Stimulated activated naive CD8-positive, alpha-beta T cell treated with anti-CD3 and anti-CD28 coated beads, Interleukin-15, Interleukin-2, amounts not matched to agents 100 ng/mL and 50 ng/mL, for 24 hours (primary cell): ENCODE data around the gene ENO4.

Experiments
- H3K27ac Mint-ChIP-seq: one replicate; pipeline ENCODE4 v1.8.0; 2021; ENCODE audit warnings: mild to moderate bottlenecking, mixed read lengths
- H3K27me3 Mint-ChIP-seq: one replicate; pipeline ENCODE4 v1.8.0; 2021; ENCODE audit warnings: mixed read lengths
- H3K36me3 Mint-ChIP-seq: one replicate; pipeline ENCODE4 v1.8.0; 2021; ENCODE audit warnings: low read depth, mixed read lengths
- H3K4me1 Mint-ChIP-seq: one replicate; pipeline ENCODE4 v1.8.0; 2021; ENCODE audit warnings: low read depth, mixed read lengths
- H3K4me3 Mint-ChIP-seq: one replicate; pipeline ENCODE4 v1.8.0; 2021; ENCODE audit warnings: mild to moderate bottlenecking, mixed read lengths
- H3K9me3 Mint-ChIP-seq: one replicate; pipeline ENCODE4 v1.8.0; 2021; ENCODE audit warnings: mixed read lengths

Gene ENO4

GRCh38 chr10:116849248-116850057 is at the start of gene ENO4:
ENO4 (plus strand) TSS chr10:116849499; CDS start chr10:116849567, 68 bp downstream.
- Mint-ChIP-seq H3K27me3 (peaks cover 64% of the 10 kb centered on the region), H3K27ac (no peak within 1 kb of the TSS), H3K4me1 (peaks cover 10% of the 10 kb centered on the region), H3K4me3 (peak within 1 kb of the TSS; percentile 35), H3K36me3 (no peaks in the 10 kb centered on the region), H3K9me3 (no peaks in the 10 kb centered on the region)

- H3K27ac Mint-ChIP-seq = no peak overlapping the region
Measured at GRCh38 chr10:116800286-116800929, 48.9 kb upstream of the ENO4 start.

GRCh38 chr10:116801658-116802057 is 47.6 kb upstream of the ENO4 start:
- Mint-ChIP-seq H3K36me3 (no peaks in the 10 kb centered on the region), H3K9me3 (no peaks in the 10 kb centered on the region), H3K27ac (no peak overlapping the region), H3K4me1 (peaks cover 3% of the 10 kb centered on the region), H3K4me3 (no peak overlapping the region), H3K27me3 (peaks cover 14% of the 10 kb centered on the region)

More at GRCh38 chr10:116800286-116800929, 48.9 kb upstream of the ENO4 start:
- no peaks in the 10 kb centered on the region for H3K36me3 Mint-ChIP-seq
- no peaks in the 10 kb centered on the region for H3K9me3 Mint-ChIP-seq
- no peak overlapping the region for H3K4me3 Mint-ChIP-seq
- H3K4me1 Mint-ChIP-seq = peaks cover 3% of the 10 kb centered on the region
- H3K27me3 Mint-ChIP-seq = peaks cover 19% of the 10 kb centered on the region

- no peaks in the 10 kb centered on the region for H3K4me1 Mint-ChIP-seq
- no peak overlapping the region for H3K4me3 Mint-ChIP-seq
- no peak overlapping the region for H3K27ac Mint-ChIP-seq
- H3K36me3 Mint-ChIP-seq = no peaks in the 10 kb centered on the region
- H3K27me3 Mint-ChIP-seq = peaks cover 7% of the 10 kb centered on the region
- no peaks in the 10 kb centered on the region for H3K9me3 Mint-ChIP-seq
Measured at GRCh38 chr10:116802474-116802873, 46.8 kb upstream of the ENO4 start.

- H3K9me3 Mint-ChIP-seq = no peaks in the 10 kb centered on the region
- no peak overlapping the region for H3K27ac Mint-ChIP-seq
- H3K4me1 Mint-ChIP-seq = no peaks in the 10 kb centered on the region
- H3K36me3 Mint-ChIP-seq = no peaks in the 10 kb centered on the region
- H3K4me3 Mint-ChIP-seq = no peak overlapping the region
- peaks cover 4% of the 10 kb centered on the region for H3K27me3 Mint-ChIP-seq
Measured at GRCh38 chr10:116802876-116803275, 46.4 kb upstream of the ENO4 start.

- H3K27ac Mint-ChIP-seq = no peak overlapping the region
- H3K36me3 Mint-ChIP-seq = no peaks in the 10 kb centered on the region
- peaks cover 4% of the 10 kb centered on the region for H3K27me3 Mint-ChIP-seq
- no peaks in the 10 kb centered on the region for H3K9me3 Mint-ChIP-seq
- H3K4me3 Mint-ChIP-seq = no peak overlapping the region
- no peaks in the 10 kb centered on the region for H3K4me1 Mint-ChIP-seq
Measured at GRCh38 chr10:116803451-116804249, 45.6 kb upstream of the ENO4 start.

- H3K4me1 Mint-ChIP-seq = no peaks in the 10 kb centered on the region
- H3K27me3 Mint-ChIP-seq = peaks cover 16% of the 10 kb centered on the region
- H3K9me3 Mint-ChIP-seq = no peaks in the 10 kb centered on the region
- H3K36me3 Mint-ChIP-seq = no peaks in the 10 kb centered on the region
- no peak overlapping the region for H3K27ac Mint-ChIP-seq
- H3K4me3 Mint-ChIP-seq = no peak overlapping the region
Measured at GRCh38 chr10:116808706-116809105, 40.6 kb upstream of the ENO4 start.

GRCh38 chr10:116809483-116810119 is 39.7 kb upstream of the ENO4 start:
- Mint-ChIP-seq H3K4me3 (no peak overlapping the region), H3K9me3 (no peaks in the 10 kb centered on the region), H3K4me1 (no peaks in the 10 kb centered on the region), H3K27me3 (peaks cover 22% of the 10 kb centered on the region), H3K36me3 (no peaks in the 10 kb centered on the region), H3K27ac (no peak overlapping the region)

- H3K27ac Mint-ChIP-seq = no peak overlapping the region
- H3K36me3 Mint-ChIP-seq = no peaks in the 10 kb centered on the region
- H3K27me3 Mint-ChIP-seq = peaks cover 25% of the 10 kb centered on the region
- no peak overlapping the region for H3K4me3 Mint-ChIP-seq
- H3K9me3 Mint-ChIP-seq = no peaks in the 10 kb centered on the region
- H3K4me1 Mint-ChIP-seq = no peaks in the 10 kb centered on the region
Measured at GRCh38 chr10:116810120-116810500, 39.2 kb upstream of the ENO4 start.

- Mint-ChIP-seq H3K36me3 (no peaks in the 10 kb centered on the region), H3K27me3 (peaks cover 25% of the 10 kb centered on the region), H3K4me1 (no peaks in the 10 kb centered on the region), H3K9me3 (no peaks in the 10 kb centered on the region), H3K27ac (no peak overlapping the region), H3K4me3 (no peak overlapping the region)
Measured at GRCh38 chr10:116810895-116811294, 38.4 kb upstream of the ENO4 start.

- no peak overlapping the region for H3K27ac Mint-ChIP-seq
- peaks cover 25% of the 10 kb centered on the region for H3K27me3 Mint-ChIP-seq
- no peak overlapping the region for H3K4me3 Mint-ChIP-seq
- no peaks in the 10 kb centered on the region for H3K4me1 Mint-ChIP-seq
- no peaks in the 10 kb centered on the region for H3K36me3 Mint-ChIP-seq
- no peaks in the 10 kb centered on the region for H3K9me3 Mint-ChIP-seq
Measured at GRCh38 chr10:116811691-116812090, 37.6 kb upstream of the ENO4 start.

GRCh38 chr10:116815641-116816415 is 33.5 kb upstream of the ENO4 start:
- Mint-ChIP-seq H3K27me3 (peaks cover 22% of the 10 kb centered on the region), H3K9me3 (no peaks in the 10 kb centered on the region), H3K4me1 (no peaks in the 10 kb centered on the region), H3K27ac (no peak overlapping the region), H3K36me3 (no peaks in the 10 kb centered on the region), H3K4me3 (no peak overlapping the region)

GRCh38 chr10:116817178-116817577 is 32.1 kb upstream of the ENO4 start:
- H3K36me3 Mint-ChIP-seq = no peaks in the 10 kb centered on the region
- no peak overlapping the region for H3K27ac Mint-ChIP-seq
- H3K9me3 Mint-ChIP-seq = no peaks in the 10 kb centered on the region
- H3K4me3 Mint-ChIP-seq = no peak overlapping the region
- no peaks in the 10 kb centered on the region for H3K4me1 Mint-ChIP-seq
- H3K27me3 Mint-ChIP-seq = peaks cover 20% of the 10 kb centered on the region

- H3K4me3 Mint-ChIP-seq = no peak overlapping the region
- H3K27ac Mint-ChIP-seq = no peak overlapping the region
- no peaks in the 10 kb centered on the region for H3K9me3 Mint-ChIP-seq
- peaks cover 20% of the 10 kb centered on the region for H3K27me3 Mint-ChIP-seq
- H3K4me1 Mint-ChIP-seq = no peaks in the 10 kb centered on the region
- H3K36me3 Mint-ChIP-seq = no peaks in the 10 kb centered on the region
Measured at GRCh38 chr10:116817780-116818343, 31.4 kb upstream of the ENO4 start.
